NCI-H1105 (cell line): Measurements from ENCODE around the gene CNIH4.
A peak's percentile ranks its signal among the peaks of the same experiment; 100 is the strongest.
"Not testable (repeated sequence)": the region's sequence is repeated elsewhere in the genome, so short reads cannot be mapped to it uniquely, and the experiment has no call there.

Source experiments
- DNase-seq: peaks from one replicate; lab custom pipeline; 2025; lab: John Stamatoyannopoulos, UW

The CNIH4 gene

GRCh38 chr1:224349716-224350115, 7.0 kb upstream of the CNIH4 start:
- not testable (repeated sequence) for DNase-seq

GRCh38 chr1:224352436-224353085, 4.1 kb upstream of the CNIH4 start:
- DNase-seq = not testable (repeated sequence)

GRCh38 chr1:224353975-224354925, 2.4 kb upstream of the CNIH4 start:
- DNase-seq = no peak

GRCh38 chr1:224357626-224358124, 996 bp downstream of the CNIH4 start:
- no peak for DNase-seq

- no peak for DNase-seq
Measured at GRCh38 chr1:224358237-224358636, 1.6 kb downstream of the CNIH4 start.

GRCh38 chr1:224359207-224359606, 2.5 kb downstream of the CNIH4 start:
- no peak for DNase-seq

- no peak for DNase-seq
Measured at GRCh38 chr1:224368409-224368808, 11.7 kb downstream of the CNIH4 start.

GRCh38 chr1:224373008-224373590, 16.4 kb downstream of the CNIH4 start:
- DNase-seq = no peak

- no peak for DNase-seq
Measured at GRCh38 chr1:224375059-224375458, 18.4 kb downstream of the CNIH4 start.

GRCh38 chr1:224377676-224378006, 21.0 kb downstream of the CNIH4 start:
- no peak for DNase-seq

- DNase-seq = no peak
Measured at GRCh38 chr1:224378855-224379631, 22.4 kb downstream of the CNIH4 start.

GRCh38 chr1:224380003-224380402, 23.3 kb downstream of the CNIH4 start:
- no peak for DNase-seq

GRCh38 chr1:224381880-224382548, 25.3 kb downstream of the CNIH4 start:
- DNase-seq = no peak

- DNase-seq = no peak
Measured at GRCh38 chr1:224383218-224383617, 26.5 kb downstream of the CNIH4 start.

GRCh38 chr1:224387302-224387912, 30.7 kb downstream of the CNIH4 start:
- no peak for DNase-seq

GRCh38 chr1:224387943-224388342, 31.3 kb downstream of the CNIH4 start:
- DNase-seq = no peak

- no peak for DNase-seq
Measured at GRCh38 chr1:224390517-224390916, 33.8 kb downstream of the CNIH4 start.

- no peak for DNase-seq
Measured at GRCh38 chr1:224392411-224393249, 36.0 kb downstream of the CNIH4 start.

GRCh38 chr1:224393294-224393693, 36.6 kb downstream of the CNIH4 start:
- no peak for DNase-seq

GRCh38 chr1:224399887-224400286, 43.2 kb downstream of the CNIH4 start:
- peak; percentile 45 for DNase-seq
